ENCODE results near the gene EDEM2.
"Not testable (repeated sequence)": the region's sequence is repeated elsewhere in the genome, so short reads cannot be mapped to it uniquely, and the experiment has no call there.

DNA sequence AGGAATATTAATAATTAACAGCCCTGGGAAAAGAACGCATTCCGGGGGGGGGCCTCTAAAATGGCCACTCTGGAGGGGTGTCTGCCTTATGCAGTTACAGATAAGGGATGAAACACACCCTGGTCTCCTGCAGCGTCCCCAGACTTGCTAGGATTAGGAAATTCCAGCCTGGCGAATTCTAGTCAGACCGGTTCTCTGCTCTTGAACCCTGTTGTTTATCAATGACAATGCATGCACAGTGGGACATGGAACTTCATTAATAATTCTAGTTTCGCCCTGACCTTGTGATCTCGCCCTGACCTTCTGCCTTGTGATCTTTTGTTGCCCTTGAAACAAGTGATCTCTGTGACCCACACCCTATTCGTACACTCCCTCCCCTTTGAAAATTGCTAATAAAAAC is 42.1 kb upstream of the EDEM2 start:
- not testable (repeated sequence) for TF ChIP-seq BHLHE40 (IDR thresholded peaks at IDR 0.05; ENCODE audit: borderline replicate concordance); FOXM1 (IDR thresholded peaks at IDR 0.05; ENCODE audit: borderline replicate concordance); CTBP1 (IDR thresholded peaks at IDR 0.05; ENCODE audit: borderline replicate concordance); FOXK2 (IDR thresholded peaks at IDR 0.05); HDGF (IDR thresholded peaks at IDR 0.05; ENCODE audit: borderline replicate concordance)

All from HEK293T (cell line).